Hepatocyte (in vitro differentiated cells): Measurements from ENCODE around the gene SLC2A13. TPM values are rescaled to one million over a fixed set of nuclear protein-coding genes. Genes with fewer than 3 reads are reported as not detected.

Experiments used
- DNase-seq: peaks from one replicate; pipeline ENCODE4 v3.0.0-alpha.2; 2016; ENCODE audit warnings: low spot score
- H2AFZ ChIP-seq: fragments of 200-600 bp; sonication (generic); 2 replicates; pipeline ENCODE4 v1.6.0; 2016; ENCODE audit warnings: antibody characterized with exemption, mild to moderate bottlenecking
- H3K27ac ChIP-seq: fragments of 200-600 bp; sonication (generic); 2 replicates; pipeline ENCODE4 v1.5.1; 2016; ENCODE audit warnings: mild to moderate bottlenecking
- H3K27me3 ChIP-seq: fragments of 200-600 bp; sonication (generic); 2 replicates; pipeline ENCODE4 v1.6.1; 2016
- H3K36me3 ChIP-seq: fragments of 200-600 bp; sonication (generic); replicated peaks from 2 replicates; pipeline ENCODE4 v1.5.1; 2016; ENCODE audit warnings: low read depth; ENCODE audit not compliant: insufficient read depth
- H3K4me1 ChIP-seq: fragments of 200-600 bp; sonication (generic); 2 replicates; pipeline ENCODE4 v1.5.1; 2016; ENCODE audit warnings: mild to moderate bottlenecking, moderate library complexity; ENCODE audit not compliant: insufficient read depth
- H3K4me2 ChIP-seq: fragments of 200-600 bp; sonication (generic); 2 replicates; pipeline ENCODE4 v1.6.0; 2016
- H3K4me3 ChIP-seq: fragments of 200-600 bp; sonication (generic); 2 replicates; pipeline ENCODE4 v1.5.1; 2016; ENCODE audit warnings: mild to moderate bottlenecking
- H3K79me2 ChIP-seq: fragments of 200-600 bp; sonication (generic); 2 replicates; pipeline ENCODE4 v1.6.0; 2017; ENCODE audit warnings: mild to moderate bottlenecking
- H3K9me2 ChIP-seq: fragments of 200-600 bp; sonication (generic); replicated peaks from 2 replicates; pipeline ENCODE4 v1.6.0; 2017; ENCODE audit warnings: mild to moderate bottlenecking; ENCODE audit not compliant: insufficient read depth
- H3K9me3 ChIP-seq: fragments of 200-600 bp; sonication (generic); 2 replicates; pipeline ENCODE4 v1.5.1; 2016; ENCODE audit warnings: low read depth, mild to moderate bottlenecking
- H4K20me1 ChIP-seq: fragments of 200-600 bp; sonication (generic); 2 replicates; pipeline ENCODE4 v1.6.0; 2016; ENCODE audit warnings: mild to moderate bottlenecking; ENCODE audit not compliant: insufficient read depth, poor library complexity, severe bottlenecking
- CTCF ChIP-seq: fragments of 200-600 bp; sonication (generic); IDR thresholded peaks from 2 replicates; pipeline ENCODE4 v1.5.1; 2016; ENCODE audit warnings: antibody characterized with exemption, mild to moderate bottlenecking; ENCODE audit not compliant: poor library complexity
- EZH2 ChIP-seq: fragments of 200-600 bp; sonication (generic); IDR thresholded peaks from 2 replicates; pipeline ENCODE4 v1.6.1; 2016; ENCODE audit warnings: antibody characterized with exemption, mild to moderate bottlenecking, borderline replicate concordance
- EZH2phosphoT487 ChIP-seq: fragments of 200-600 bp; sonication (generic); IDR thresholded peaks from one replicate; pipeline ENCODE4 v1.6.1; 2018; ENCODE audit warnings: antibody characterized with exemption, mild to moderate bottlenecking, low read depth, moderate library complexity; ENCODE audit not compliant: unreplicated experiment, severe bottlenecking
- WGBS: methylation state at CpG from one replicate; pipeline ENCODE4 v1.1.6; 2016; ENCODE audit warnings: low lambda C conversion rate; ENCODE audit errors: missing lambda C conversion rate; 5-methylcytosine and 5-hydroxymethylcytosine counted together
- polyA plus RNA-seq: library from polyadenylated mRNA; unstranded; fragments of >200 nt; fragmentation: Nextera tagmentation; extraction: Ambion mirVana; gene quantifications from 2 replicates; pipeline ENCODE4 v1.2.1, GENCODE V29; 2016
- total RNA-seq: library from RNA; depleted of rRNA; stranded (reverse); fragments of >200 nt; gene quantifications from 2 replicates; pipeline ENCODE4 v1.2.3, GENCODE V29; 2014

Gene SLC2A13
- total and polyA plus RNA-seq, 2 experiments from 2014 or later, result 12.1 to 21.1 TPM

DNA sequence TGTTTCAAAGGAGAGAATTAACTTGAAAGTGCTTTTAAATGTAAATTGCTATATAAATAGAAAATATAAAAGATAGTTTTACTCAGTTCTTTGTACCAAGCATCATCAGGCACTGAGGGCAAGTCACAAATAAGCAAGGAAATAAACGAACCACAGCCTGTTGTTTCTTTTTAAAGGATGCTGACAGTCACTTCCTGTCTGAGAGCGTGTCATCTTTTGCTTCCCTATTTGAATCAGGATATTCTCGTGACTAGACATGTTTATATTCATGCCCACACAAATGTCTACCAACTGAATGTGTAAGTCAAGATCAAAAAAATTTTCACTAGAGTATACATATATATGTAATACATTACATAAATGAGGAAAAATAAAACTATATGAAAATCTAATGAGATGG is 31.4 kb upstream of the SLC2A13 start:
- no peak overlapping the region for H3K4me3 ChIP-seq
- 71% methylated on average over 3 of the region's 3 CpGs for WGBS
- no peak overlapping the region for H3K27ac ChIP-seq
- H3K9me3 ChIP-seq, result no peaks in the 10 kb centered on the region
- no peak for DNase-seq
- no peak overlapping the region for H3K4me2 ChIP-seq
- H4K20me1 ChIP-seq, result no peaks in the 10 kb centered on the region
- no peaks in the 10 kb centered on the region for H3K27me3 ChIP-seq
- no peak for TF ChIP-seq EZH2
- no peak for TF ChIP-seq EZH2phosphoT487
- no peak for TF ChIP-seq CTCF
- no peaks in the 10 kb centered on the region for H3K36me3 ChIP-seq
- no peak overlapping the region for H2AFZ ChIP-seq
- no peaks in the 10 kb centered on the region for H3K9me2 ChIP-seq
- no peaks in the 10 kb centered on the region for H3K79me2 ChIP-seq
- H3K4me1 ChIP-seq, result no peaks in the 10 kb centered on the region

GRCh38 chr12:40127408-40127807 is 21.5 kb upstream of the SLC2A13 start:
- H3K27ac ChIP-seq, result no peak overlapping the region
- H3K79me2 ChIP-seq, result no peaks in the 10 kb centered on the region
- no peak overlapping the region for H3K4me2 ChIP-seq
- no peaks in the 10 kb centered on the region for H4K20me1 ChIP-seq
- no peak overlapping the region for H2AFZ ChIP-seq
- TF ChIP-seq CTCF (no peak), EZH2 (no peak), EZH2phosphoT487 (no peak)
- no peaks in the 10 kb centered on the region for H3K27me3 ChIP-seq
- no peak for DNase-seq
- no peak overlapping the region for H3K4me3 ChIP-seq
- no peaks in the 10 kb centered on the region for H3K4me1 ChIP-seq
- H3K9me2 ChIP-seq, result no peaks in the 10 kb centered on the region
- no peaks in the 10 kb centered on the region for H3K36me3 ChIP-seq
- no peaks in the 10 kb centered on the region for H3K9me3 ChIP-seq

DNA sequence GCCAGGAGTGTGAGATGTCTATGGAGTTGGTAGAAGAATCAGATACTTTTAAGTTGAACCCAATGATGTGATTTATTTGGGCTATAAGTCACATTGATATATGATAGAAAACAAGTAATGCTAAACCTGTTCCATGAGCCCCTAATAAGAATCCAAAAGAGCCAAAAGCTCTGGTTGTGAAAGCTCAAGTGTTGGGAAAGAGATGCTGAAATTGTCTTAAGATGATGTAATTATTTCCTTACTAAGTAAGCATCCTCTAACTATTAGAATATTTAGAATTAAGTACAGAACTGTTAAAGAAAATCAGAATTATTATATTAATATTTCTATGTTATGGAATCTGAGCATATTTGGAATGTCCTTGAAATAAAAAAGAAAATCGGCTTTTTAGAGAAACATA is 17.6 kb upstream of the SLC2A13 start:
- H3K4me2 ChIP-seq, result no peak overlapping the region
- H3K4me1 ChIP-seq, result no peaks in the 10 kb centered on the region
- no peaks in the 10 kb centered on the region for H4K20me1 ChIP-seq
- no peak overlapping the region for H3K27ac ChIP-seq
- H3K9me3 ChIP-seq, result no peaks in the 10 kb centered on the region
- no peaks in the 10 kb centered on the region for H3K79me2 ChIP-seq
- no peak overlapping the region for H2AFZ ChIP-seq
- no peaks in the 10 kb centered on the region for H3K9me2 ChIP-seq
- no peak for TF ChIP-seq EZH2
- no peak for TF ChIP-seq CTCF
- no peak for TF ChIP-seq EZH2phosphoT487
- WGBS, result 94% methylated on average over 1 of the region's 1 CpG
- DNase-seq, result no peak
- H3K4me3 ChIP-seq, result no peak overlapping the region
- H3K36me3 ChIP-seq, result no peaks in the 10 kb centered on the region
- H3K27me3 ChIP-seq, result no peaks in the 10 kb centered on the region

- no peak for DNase-seq
- Histone ChIP-seq H3K27ac (no peak overlapping the region), H3K4me3 (no peak overlapping the region), H3K9me2 (no peaks in the 10 kb centered on the region), H2AFZ (no peak overlapping the region), H3K79me2 (no peaks in the 10 kb centered on the region), H3K4me1 (no peaks in the 10 kb centered on the region), H3K9me3 (no peaks in the 10 kb centered on the region), H4K20me1 (no peaks in the 10 kb centered on the region), H3K4me2 (no peak overlapping the region), H3K27me3 (no peaks in the 10 kb centered on the region), H3K36me3 (no peaks in the 10 kb centered on the region)
- TF ChIP-seq EZH2 (no peak), EZH2phosphoT487 (no peak), CTCF (no peak)
- WGBS, result 93% methylated on average over 1 of the region's 1 CpG
These were observed 17.0 kb upstream of the SLC2A13 start for GRCh38 chr12:40122842-40123241.
